ELR (cell line): ENCODE data around the gene ARHGEF17.
"Not testable (repeated sequence)": the region's sequence is repeated elsewhere in the genome, so short reads cannot be mapped to it uniquely, and the experiment has no call there.

Experiments
- DNase-seq: peaks from one replicate; pipeline ENCODE4 v3.0.0-alpha.2; 2015; ENCODE audit warnings: low read depth

Gene ARHGEF17

GRCh38 chr11:73308003-73308960, at the start of gene ARHGEF17:
ARHGEF17 (plus strand) TSS chr11:73308276; CDS start chr11:73308639, 363 bp downstream.
- DNase-seq: peak; percentile 80

- DNase-seq: no peak
Measured at GRCh38 chr11:73259406-73260126, 48.5 kb upstream of the ARHGEF17 start.

DNA sequence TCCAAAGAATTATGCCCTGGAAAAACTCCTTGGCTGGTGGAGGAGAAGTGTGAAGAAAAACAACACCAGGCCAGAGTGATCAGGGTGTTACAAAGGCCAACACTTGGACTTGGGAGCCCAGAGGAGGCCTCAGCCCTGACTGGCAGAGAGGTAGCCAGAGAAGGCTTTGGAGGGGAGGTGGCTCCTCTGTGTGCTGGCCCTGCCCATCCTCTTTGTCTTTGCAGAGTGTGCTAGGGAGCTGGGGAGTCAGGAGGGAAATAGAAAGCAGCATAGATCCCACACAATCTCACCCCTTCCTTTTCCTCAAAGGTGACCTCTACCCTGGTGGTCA, 48.0 kb upstream of the ARHGEF17 start:
- DNase-seq: no peak

- peak; percentile 42 for DNase-seq
Measured at GRCh38 chr11:73262851-73263495, 45.1 kb upstream of the ARHGEF17 start.

- DNase-seq: no peak
Measured at GRCh38 chr11:73263640-73264039, 44.4 kb upstream of the ARHGEF17 start.

DNA sequence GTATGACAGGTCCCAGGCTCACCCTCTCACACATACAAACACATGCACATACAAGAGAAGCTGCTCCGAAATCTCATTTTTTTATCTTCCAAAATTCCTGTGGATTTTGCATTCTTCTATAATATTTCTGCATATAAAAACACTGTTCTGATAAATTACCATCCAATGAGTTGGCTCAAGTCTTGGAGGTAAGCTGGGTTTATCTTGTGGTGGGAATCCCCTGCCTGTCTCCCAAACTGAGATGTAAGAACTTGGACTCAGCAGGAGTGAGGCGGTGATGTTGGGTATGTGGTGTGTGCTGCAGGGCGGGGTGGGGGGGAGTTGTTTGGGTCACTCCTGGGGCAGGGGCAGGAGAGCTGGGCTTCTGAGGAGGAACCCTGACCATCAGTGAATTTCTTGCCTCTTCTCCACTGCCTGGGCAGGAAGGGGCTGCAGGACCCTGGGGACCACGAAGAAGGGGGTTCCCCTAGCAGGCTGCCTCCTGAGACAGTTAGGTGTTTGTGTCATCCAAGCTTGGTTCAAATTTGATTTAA, 42.7 kb upstream of the ARHGEF17 start:
- no peak for DNase-seq

GRCh38 chr11:73265853-73266645, 42.0 kb upstream of the ARHGEF17 start:
- no peak for DNase-seq

- DNase-seq: no peak
Measured at GRCh38 chr11:73266646-73267020, 41.4 kb upstream of the ARHGEF17 start.

DNA sequence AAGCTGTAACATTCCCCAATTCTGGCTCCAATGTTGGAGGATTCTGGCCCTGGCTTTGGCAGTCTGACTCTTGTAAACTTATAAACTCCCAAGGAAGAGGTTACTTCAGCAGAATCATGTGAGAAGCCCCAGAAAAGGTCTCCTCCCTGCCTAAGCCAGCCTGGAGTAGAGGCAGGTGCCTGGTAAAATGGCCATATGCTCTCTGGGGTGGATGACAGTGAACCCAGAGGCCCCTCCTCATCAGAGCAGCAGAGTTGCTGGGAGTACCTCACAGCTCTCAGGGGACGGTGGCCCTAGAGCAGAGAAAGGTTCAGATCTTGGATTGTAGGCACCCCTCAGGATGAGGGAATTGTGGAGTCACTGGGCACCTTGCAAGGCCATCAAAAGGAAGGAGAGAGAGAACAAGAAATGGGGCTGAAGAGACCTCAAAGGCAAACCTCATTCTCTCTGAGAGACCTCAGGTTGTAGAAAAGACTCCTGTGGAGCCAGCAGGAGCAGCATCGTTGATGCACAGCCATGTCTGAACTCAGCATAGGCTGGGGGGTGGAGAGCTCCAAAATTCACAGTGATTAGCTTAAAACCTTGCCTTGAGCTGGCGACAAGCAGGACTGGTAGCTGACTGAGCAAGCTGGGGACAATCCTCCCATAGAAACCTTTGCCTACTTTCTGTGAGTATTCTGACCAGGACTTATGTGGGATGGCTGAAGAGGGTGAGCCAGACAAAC, 40.8 kb upstream of the ARHGEF17 start:
- no peak for DNase-seq

DNA sequence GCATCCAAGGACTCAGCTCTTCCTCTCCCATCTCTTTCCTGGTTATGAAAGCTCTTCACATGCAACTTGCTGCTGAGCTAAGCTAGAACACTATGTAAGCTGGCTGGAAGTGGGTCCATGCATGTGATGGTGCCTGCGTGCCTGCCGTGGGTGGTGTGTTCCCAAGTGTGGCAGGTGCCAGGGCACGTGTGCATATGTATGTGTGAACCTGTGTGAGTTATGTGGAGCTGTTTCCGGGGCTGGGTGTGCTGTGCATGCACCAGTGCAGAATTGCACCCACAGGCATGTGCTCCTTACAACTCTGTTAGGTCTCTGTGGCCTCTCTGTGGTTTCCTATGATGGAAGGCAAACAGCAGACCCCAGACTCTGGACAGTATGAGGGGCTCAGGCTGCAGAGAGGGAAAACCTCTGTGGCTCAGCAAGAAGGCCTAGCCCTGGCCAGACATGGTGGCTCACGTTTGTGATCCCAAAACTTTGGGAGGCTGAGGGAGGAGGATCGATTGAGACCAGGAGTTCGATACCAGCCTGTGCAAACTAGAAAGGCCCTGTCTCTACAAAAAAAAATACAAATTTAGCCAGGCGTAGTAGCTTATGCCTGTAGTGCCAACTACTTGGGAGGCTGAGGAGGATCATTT, 40.1 kb upstream of the ARHGEF17 start:
- DNase-seq: no peak

DNA sequence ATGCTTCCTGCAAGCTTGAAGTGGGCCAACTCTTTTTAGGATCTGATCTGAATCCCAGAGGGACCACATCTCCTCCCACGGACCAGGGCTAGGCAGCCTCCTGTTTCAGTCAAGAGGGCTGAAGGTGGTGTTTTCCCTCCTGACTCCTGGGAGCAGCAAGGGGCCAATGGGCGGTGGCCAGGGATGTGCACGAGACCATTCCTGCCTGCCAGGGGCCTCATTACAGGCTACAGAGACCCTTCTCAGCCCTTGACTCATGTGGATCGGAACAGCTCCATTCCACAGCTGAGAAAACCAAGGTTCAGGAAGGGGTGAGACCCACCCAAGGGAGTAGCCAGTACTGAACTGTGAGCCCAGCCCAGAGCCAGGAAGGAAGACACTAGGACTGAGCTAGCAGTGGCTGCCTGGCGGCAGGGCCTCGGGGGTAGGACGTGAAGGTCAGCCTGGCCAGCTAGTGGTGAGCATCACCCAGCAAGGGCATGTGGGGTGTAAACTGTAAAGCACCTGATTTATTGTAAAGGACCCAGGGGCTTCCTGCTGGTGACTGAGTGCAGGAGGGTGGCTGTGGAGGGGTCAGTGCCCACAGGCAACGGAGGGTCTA, 39.3 kb upstream of the ARHGEF17 start:
- no peak for DNase-seq

GRCh38 chr11:73269459-73270015, 38.5 kb upstream of the ARHGEF17 start:
- no peak for DNase-seq

DNA sequence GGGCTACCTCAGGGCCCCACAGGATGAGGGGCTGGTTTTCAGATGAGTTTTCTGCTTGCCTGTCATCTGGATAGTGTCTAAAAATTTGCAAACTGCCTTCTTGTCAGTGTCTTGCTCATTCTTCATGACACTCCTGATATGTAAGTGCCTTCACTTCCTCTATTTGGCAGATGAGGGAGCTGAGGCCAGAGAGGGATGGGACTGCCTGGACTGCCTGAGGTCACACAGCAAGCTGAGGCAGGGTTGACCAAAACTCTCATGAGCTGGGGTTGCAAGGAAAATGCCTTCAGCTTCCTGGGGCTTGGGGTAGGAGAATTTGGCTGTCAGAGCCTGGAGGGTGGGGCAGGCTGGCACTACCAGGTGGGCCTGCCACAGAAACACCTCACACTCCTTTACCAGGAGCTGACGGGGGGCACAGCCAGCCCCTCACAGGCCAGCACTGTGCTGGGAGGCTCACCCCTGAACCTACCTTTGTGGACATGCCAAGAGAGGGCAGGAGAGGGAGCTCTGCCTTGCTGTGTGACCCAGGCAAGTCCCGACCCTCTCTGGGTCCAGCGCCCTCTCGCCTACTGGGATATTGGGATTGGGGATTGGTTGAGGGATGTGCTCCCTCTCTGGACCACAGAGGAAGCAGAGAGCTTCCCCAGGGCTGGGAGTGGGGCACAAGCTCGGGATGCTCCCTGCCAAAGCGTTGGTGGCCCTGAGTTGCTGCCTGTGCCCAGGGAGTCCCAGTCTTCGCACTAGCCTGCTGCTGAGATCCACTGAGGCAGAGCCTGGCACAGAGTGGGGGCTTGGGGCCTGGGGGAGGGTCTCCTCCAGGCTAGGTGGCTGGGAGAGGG, 37.8 kb upstream of the ARHGEF17 start:
- DNase-seq: no peak

DNA sequence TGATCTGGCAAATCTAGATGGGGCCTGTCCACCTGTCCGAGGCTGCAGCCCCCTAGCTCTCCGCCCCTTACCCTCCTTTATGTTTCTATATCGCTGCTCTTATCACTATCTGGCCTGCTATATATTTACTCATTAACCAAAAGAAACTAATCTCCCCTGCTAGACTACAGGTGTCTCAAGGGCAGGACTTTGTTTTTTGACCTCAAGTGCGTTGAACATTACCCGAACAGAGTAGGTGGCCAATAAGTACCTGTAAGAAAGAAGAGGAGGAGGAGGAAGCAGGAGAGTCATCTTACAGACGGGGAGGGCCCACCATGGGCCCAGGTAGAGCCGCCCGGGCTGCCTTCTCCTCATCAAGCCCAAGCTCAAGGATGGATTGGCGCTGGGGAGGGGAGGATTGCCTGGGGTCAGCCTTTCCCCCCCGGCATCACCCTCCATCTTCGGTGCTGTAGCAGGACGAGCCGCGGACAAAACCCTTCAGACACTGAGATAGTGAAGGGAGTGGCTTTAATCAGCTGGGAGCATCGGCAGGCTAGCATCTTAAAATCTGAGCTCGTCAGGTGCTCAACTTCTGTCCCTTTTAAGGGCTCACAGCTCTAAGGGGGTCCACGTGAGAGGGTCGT, 37.1 kb upstream of the ARHGEF17 start:
- no peak for DNase-seq

- not testable (repeated sequence) for DNase-seq
Measured at GRCh38 chr11:73271478-73271865, 36.6 kb upstream of the ARHGEF17 start.

GRCh38 chr11:73271936-73272679, 36.0 kb upstream of the ARHGEF17 start, which contains the start of gene P2RY6:
P2RY6 (plus strand) TSS chr11:73272338; CDS start chr11:73296519, 24,181 bp downstream.
- DNase-seq: peak; percentile 79

- no peak for DNase-seq
Measured at GRCh38 chr11:73272680-73273038, 35.4 kb upstream of the ARHGEF17 start.
